ENCODE data around the gene ANKS1B.
"Not testable (repeated sequence)": the region's sequence is repeated elsewhere in the genome, so short reads cannot be mapped to it uniquely, and the experiment has no call there.

Gene ANKS1B

DNA sequence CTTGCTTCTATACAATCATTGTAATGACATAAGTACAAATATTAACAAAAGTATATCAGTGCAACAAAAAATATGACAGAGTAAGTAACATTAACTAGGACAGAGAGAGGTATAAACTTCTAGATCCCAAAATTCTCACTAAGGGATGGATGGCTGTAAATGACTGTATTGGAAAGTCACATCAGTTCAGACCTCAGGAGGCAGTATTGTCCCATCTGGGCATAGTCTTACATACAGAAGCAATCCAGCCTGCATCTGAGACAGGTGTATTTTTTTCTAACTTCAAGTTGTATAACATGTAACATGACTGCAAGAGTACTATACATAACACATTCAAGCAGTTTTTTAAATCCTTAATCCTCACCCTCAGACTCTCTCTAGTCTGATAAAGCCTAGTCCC is 238.2 kb downstream of the ANKS1B start:
- no peak for DNase-seq

DNA sequence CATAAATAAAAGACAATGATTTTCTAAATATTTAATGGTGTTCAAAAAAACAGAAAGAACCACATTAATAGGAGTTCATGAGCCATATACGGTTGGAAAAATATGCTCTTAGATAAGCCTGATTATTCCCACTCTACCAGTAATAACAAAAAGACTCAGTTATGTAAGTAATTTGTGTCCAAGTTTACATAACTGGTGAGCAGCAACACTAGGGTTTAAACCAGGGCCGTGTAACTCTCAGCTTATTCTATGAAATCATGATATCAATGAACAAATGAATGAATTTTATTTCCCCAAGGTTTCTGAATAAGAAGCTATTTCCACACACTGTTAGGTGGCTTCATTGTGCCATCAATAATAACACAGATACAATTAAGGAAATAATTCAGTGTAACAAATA is 238.8 kb downstream of the ANKS1B start:
- no peak for DNase-seq

DNA sequence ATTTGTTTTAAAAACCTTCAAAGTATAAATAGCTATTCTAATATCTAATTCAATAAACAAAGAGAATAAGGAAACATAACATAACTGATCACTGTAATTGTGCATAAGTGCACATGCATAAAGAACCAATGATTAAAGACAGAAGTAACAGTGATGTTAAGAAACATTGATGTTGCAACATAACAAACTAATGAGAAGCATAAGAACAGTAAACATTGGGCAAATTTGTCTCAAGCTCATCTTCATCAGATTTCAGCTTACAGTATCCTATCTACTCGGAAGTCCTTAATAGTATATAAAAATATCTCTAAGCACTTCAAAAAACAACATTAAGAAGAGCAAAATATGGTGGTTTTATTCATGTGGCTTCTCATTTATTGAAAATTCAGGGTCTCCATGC is 239.6 kb downstream of the ANKS1B start:
- no peak for DNase-seq

DNA sequence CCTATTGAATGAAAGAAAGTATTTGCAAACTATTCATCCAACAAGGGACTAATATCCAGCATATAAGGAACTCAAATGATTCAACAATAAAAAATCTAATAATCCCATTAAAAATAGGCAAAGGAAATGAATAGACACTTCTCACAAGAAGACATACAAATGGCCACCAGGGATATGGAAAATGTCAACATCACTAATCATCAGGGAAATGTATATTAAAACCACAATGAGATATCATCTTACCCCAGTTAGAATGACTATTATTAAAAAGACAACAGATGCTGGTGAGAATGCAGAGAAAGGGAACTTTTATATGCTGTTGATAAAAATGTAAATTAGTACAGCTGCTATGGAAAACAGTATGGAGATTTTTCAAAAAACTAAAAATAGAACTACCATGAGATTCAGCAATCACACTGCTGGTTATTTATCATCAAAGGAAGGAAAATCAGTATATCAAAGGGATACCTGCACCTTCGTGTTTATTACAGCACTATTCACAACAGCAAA is 247.9 kb downstream of the ANKS1B start:
- DNase-seq, result no peak

DNA sequence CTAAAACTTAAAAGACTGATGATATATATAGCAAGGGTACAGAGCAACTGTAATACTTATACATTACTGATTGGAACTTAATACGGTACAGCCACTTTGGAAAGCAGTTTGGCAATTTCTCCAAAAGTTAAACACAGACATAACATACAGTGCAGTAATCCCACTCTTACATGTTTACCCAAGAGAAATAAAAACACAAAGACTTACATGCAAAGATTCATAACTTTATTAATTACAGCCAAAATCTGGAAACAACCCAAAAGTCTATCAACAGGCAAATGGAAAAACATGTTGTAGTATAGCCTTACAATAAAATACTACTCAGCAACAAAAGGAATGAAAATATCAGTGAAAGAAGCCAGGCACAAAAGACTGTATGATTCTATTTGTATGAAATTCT is 252.6 kb downstream of the ANKS1B start:
- DNase-seq, result no peak

DNA sequence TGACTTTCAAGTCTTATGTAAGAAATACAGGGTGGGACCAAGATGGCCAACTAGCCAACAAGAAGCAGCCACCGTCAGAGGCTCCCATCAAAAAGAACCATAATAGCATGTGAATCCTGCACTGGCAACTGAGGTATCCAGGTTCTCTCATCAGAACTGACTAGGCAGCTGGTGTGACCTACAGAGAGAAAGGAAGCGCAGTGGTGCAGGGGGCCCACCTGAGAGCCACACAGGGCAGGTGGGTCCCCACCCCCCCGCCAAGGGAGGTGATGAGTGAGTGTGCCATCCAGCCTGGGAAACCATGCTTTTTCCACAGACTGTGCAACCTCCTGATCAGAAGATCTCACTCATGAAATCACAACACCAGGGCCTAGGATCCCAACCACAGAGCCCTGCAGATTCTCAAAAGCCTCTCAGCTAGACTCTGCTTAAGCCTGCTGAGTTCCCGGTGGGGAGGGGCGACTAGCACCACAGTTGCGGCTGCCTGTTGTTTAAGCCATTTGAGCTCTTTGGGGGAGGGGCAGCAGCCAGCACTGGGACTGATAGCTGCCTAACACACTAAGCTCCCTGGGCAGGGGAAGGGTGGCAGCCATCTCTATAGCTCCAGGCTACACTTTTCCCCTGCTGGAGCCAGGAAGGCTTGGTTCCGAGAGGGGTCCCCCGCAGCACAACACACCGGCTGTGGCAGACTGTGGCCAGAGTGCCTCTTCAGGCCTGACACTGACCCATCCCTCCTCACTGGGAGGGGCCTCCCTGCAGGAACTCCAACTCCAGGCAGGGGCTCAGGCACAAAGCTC is 261.8 kb downstream of the ANKS1B start:
- no peak for DNase-seq

DNA sequence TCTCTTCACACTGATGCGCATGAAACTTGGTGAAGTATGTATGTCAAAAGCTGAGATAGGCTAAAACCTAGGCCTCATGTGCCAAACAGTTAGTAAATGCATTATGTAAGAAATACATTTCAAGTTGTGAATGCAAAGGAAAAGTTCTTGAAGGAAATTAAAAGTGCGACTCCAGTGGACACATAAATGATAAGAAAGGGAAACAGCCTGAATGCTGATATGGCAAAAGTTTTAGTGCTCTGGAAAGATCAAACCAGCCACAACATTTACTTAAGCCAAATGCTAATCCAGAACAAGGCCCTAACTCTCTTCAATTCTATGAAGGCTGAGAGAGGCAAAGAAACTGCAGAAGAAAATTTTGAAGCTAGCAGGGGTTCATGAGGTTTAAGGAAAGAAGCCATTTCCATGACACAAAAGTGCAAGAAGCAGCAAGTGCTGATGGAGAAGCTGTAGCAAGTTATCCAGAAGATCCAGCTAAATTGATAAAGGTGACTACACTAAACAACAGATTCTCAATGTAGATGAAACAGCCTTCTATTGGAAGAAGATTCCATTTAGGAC is 262.9 kb downstream of the ANKS1B start:
- DNase-seq, result no peak

DNA sequence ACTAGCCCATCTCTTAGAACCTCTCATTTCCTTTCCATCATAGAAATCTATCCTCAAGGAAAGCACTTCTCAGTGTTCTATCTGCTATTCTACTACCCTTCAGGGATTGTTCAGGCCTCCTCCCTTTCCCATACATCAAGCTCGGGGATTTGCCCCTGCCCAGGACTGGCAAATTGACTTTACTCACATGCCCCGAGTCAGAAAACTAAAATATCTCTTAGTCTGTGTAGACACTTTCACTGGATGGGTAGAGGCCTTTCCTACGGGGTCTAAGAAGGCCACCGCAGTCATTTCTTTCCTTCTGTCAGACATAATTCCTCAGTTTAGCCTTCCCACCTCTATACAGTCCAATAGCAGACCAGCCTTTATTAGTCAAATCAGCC is 264.7 kb downstream of the ANKS1B start:
- DNase-seq, result not testable (repeated sequence)

DNA sequence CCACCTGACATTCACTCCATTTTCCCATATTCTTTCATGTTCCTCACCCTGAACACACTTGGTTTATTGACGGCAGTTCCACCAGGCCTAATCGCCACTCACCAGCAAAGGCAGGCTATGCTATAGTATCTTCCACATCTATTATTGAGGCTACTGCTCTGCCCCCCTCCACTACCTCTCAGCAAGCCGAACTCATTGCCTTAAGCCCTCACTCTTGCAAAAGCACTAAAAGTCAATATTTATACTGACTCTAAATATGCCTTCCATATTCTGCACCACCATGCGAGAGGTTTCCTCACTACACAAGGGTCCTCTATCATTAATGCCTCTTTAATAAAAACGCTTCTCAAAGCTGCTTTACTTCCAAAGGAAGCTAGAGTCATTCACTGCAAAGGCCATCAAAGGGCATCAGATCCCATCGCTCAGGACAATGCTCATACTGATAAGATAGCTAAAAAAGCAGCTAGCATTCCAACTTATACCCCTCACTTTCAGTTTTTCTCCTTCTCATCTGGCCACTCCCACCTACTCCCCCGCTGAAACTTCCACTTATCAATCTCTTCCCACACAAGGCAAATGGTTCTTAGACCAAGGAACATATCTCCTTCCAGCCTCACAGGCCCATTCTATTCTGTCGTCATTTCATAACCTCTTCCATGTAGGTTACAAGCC is 265.2 kb downstream of the ANKS1B start:
- DNase-seq, result not testable (repeated sequence)

DNA sequence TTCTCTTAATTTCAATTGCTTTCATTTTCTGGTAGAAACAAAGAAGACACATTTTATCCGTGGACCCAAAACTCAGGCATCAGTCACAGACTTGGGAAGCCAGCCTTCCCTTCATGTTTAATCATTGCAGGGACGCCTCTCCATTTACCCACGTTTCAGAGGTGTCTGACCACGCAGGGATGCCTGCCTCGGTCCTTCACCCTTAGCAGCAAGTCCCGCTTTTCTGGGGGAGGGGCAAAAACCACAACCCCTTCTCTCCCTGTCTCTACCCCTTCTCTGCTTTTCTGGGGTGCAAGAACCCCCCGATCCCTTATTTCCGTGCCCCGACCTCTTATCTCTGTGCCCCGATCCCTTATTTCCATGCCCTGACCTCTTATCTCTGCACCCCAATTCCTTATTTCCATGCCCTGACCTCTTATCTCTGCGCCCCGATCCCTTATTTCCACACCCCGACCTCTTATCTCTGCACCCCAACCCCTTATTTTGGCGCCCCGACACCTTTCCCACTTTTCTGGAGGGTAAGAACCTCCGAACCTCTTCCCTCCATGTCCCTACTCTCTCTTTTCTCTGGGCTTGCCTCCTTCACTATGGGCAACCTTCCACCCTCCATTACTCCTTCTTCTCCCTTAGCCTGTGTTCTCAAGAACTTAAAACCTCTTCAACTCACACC is 268.8 kb downstream of the ANKS1B start:
- DNase-seq, result not testable (repeated sequence)

DNA sequence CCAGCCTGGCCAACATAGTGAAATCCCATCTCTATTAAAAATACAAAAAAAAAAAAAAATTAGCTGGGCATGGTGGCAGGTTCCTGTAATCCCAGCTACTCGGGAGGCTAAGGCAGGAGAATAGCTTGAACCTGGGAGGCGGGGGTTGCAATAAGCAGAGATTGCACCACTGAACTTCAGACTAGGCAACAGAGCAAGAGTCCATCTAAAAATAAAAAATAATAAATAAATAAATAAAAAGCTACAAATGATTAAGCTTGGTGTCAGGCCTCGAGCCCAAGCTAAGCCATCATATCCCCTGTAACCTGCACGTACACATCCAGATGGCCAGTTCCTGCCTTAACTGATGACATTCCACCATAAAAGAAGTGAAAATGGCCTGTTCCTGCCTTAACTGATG is 269.8 kb downstream of the ANKS1B start:
- not testable (repeated sequence) for DNase-seq

DNA sequence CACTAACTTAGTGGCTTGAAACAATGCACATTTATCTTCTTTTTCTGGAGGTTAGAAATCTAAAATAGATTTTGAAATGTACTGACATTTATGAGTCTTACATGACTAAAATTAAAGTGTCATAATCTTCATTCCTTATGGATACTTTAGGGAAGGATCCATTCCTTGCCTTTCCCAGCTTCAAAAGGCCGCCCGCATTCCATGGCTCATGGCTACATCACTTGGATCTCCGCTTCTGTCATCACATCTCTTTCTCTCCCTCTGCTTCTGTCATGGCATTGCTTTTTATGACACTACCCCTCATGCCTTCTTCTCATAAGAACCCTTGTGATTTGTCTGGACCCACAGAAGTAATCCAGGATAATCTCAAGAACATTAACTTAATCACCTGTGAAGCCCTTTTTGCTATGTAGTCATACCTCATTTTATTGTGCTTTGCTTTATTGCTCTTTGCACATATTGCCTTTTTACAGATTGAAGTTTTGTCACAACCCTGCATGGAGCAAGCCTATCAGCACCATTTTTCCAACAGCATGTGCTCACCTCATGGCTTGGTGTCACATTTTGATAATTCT is 270.7 kb downstream of the ANKS1B start:
- DNase-seq, result no peak

DNA sequence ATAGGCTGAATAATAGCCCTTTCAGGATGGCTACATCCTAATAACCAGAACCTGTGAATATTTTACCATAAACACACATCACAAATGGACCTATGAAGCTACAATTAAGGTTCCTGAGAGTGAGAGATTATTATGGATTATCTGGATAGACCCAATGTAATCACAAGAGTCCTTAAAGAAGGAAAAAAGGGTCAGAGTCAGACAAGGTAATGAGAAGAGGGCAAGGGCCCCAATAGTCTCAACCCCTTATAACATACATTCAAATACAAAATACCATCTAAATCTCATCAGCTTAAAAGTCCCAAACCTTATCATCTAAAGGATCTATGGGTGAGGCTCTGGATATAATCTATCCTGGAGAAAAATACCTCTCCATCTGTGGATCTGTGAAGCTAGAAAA is 272.5 kb downstream of the ANKS1B start:
- DNase-seq, result no peak

DNA sequence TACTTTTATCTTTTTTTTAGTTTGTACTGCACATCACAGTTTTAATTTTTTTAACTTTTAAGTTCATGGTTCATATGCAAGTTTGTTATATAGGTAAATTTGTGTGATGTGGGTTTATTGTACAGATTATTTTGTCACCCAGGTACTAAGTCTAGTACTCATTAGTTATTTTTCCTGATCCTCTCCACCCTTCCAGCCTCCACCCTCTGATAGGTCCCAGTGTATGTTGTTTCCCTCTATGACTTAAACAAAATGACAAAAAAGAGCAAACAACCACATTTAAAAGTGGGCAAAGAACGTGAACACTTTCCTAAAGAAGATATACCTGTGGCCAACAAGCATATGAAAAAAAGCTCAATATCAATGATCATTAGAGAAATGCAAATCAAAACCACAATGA is 273.5 kb downstream of the ANKS1B start:
- no peak for DNase-seq

DNA sequence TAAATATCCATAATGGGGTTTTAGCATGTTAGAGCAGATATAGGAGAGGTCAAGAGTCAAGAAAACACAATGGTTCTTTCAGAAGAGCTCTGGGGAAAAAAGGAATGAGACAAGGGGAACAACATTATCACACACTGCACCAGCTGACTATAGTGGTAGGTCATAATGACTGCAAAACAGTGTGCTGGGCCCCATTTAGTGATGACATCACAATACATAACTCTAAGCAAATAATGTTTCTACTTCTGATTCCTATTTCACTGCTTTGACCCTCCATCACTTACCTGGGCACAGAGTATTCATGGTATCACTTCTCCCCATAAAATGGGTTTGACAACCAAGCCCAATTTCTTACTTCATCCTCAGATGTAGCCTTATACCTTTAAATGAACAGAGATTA is 275.1 kb downstream of the ANKS1B start:
- no peak for DNase-seq

DNA sequence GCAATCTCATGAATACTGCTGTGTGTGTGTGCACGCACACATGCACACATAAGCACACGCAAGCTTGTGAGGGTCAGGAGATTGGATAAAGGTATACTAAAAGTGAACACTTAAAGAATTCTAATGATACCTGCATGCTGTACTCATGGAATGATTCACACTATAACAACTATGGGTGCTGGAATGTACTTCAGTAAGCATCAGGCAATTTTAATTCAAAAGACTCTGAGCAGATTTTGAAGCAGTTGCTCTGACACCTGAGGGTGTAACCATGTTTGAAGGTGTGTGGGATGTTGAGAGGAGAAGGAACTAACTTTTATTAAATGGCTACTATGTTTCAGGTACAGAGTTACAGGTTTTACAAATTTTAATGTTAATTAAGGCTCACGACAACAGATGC is 275.6 kb downstream of the ANKS1B start:
- DNase-seq, result no peak

DNA sequence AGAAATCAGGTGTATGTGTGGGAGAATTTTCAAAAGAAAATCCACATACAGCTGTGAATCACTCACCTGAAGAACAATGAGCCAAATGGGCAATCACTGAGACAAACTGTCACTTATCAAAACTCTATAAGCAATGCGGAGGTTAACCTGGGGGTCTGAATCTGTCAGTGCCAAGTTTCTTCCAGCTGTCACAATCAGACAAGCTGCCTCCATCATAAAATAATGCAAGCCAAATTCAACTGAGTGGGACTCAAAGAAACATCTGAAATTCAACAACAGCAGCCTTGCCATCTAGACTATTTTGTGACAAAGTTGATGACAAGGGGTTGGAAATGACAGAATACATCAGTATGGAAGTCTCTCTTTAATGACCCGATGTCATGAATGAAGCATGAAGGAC is 276.9 kb downstream of the ANKS1B start:
- no peak for DNase-seq

DNA sequence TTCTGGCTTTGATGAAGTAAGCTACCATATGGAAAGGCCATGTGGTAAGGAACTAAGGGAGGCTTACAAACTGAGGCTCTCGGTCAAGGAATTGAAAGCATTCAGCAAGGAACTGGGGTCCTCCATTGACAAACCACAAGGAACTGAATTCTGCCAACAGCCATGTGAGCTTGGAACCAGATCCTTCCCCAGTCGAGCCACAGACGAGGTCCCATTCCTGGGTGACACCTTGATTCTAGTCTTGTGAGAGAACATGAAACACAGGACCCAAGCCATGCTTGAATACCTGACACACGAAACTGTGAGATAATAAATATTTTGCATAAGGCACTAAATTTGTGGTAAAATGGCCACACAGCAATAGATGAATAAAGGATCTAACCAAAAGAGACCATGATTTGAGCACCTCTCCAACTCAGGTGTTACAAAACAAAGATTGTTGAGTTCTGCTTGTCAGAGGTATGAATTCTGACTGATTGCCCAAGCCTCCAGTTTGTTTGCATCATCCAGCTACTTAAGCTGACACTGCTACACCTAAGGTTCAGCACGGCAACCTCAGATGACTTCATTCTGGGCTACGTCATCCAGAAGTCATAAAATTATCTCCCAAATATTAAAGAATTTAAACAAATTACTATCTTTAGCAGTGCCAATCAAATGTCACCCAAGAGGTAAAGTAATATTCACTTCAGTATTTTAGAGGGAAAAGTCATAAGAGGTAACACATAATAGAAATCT is 277.8 kb downstream of the ANKS1B start:
- DNase-seq, result no peak

DNA sequence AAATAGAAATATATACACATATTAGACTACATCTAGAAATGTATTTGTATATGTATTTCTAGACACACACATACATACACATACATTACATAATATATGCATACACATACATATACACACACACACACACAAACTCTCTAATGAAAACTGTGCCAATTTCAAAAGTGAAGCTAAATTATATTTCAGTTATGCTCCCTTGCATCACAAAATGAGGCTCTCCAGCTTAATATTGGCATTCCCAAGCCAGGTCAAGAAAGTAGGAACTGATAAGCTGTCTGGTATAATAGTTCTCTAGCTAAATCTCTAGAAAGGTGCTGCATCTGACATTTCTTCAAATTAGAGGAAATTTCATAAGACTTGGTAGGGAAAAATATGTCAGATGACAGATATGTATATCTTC is 280.3 kb downstream of the ANKS1B start:
- DNase-seq, result no peak

DNA sequence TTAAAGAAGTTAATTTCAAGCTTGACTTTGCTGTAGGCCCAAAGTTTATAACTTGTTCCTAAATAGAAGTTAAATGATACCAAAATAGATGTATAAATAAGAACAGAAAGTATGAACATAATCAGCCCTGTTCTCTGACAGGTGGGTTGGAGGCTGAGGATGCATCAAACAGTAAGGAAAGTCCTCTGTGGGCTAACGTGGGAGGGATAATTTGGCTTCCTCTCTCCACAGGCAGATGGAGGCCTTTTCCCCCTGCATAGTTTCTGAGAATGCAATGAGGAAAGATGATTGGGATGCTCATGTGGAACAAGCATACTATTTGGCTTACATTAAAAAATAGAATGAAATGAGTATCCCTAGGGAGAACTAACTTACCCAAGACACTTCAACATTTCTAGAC is 280.7 kb downstream of the ANKS1B start:
- DNase-seq, result no peak

DNA sequence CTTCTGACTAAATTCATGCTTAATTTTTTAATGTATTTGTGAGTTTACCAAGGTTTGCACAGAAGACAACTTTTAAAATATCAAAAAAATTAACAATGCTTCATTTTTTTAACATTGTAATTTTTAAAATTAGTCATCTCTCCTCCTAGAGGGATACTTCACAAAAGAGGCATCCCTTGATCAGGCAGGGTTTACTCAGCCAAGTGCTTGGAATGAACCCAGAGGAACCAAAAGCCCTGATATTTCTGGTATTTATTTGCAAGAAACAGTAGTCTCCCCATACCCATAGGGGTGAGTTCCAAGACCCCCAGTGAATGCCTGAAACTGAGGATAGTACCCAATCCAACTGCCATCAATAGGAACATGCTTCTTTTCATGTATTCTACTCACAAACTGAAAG is 284.7 kb downstream of the ANKS1B start:
- DNase-seq, result no peak

DNA sequence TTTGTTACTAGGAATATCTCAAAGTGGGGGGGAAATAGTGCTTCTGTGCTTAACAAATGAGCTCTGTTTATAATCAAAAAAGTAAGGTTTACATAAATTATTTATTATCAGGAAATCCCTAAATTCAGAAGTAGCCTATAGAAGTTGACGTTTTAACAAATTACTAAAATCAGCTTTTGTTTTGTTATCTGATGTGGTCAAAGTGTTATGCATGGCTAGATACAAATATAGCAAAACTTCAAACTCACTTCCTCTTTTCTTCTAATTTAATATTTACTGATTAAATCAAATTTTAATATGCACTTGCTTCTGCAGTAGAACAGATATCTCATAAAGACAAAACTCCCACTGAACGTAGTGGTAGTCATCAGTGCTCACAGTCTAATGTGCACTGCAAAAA is 289.7 kb downstream of the ANKS1B start:
- DNase-seq, result no peak

DNA sequence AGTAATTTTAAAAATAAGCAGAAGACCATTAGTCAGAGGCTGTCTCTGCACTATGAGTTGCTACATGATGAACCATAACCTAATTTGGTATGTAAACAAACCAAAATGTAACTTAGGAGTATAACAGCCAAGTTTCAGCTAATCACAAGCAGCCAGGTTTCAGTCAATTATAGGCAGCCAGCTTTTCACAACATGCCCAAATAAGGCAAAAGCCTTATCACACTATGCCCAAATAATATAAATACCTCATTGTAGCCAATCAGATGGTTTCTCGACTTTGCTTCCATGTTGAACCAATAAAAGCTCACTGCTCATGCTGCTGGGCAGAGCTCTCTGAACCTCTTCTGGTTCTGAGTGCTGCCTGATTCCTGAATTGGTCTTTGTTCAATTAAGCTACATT is 298.6 kb downstream of the ANKS1B start:
- DNase-seq, result no peak
